Activated CD4-positive, CD25-positive, alpha-beta regulatory T cell treated with anti-CD3 and anti-CD28 coated beads, Interleukin-2, amount 50 U/mL, for 72 hours (primary cell): ENCODE data around the gene APPL2.
"Not testable (repeated sequence)": the region's sequence is repeated elsewhere in the genome, so short reads cannot be mapped to it uniquely, and the experiment has no call there.

Experiments used
- DNase-seq: peaks from one replicate; pipeline ENCODE4 v3.0.0; 2021

APPL2 gene

GRCh38 chr12:105235732-105236476 is at the start of gene APPL2:
APPL2 (minus strand) TSS chr12:105236174; CDS start chr12:105236012, 162 bp downstream.
- DNase-seq: peak; percentile 80

- no peak for DNase-seq
These were observed 49.4 kb upstream of the APPL2 start for GRCh38 chr12:105285378-105285777.

- no peak for DNase-seq
These were observed 45.7 kb upstream of the APPL2 start for GRCh38 chr12:105281694-105282049.

- no peak for DNase-seq
These were observed 45.2 kb upstream of the APPL2 start for GRCh38 chr12:105280966-105281693.

- peak; percentile 34 for DNase-seq
These were observed 43.6 kb upstream of the APPL2 start for GRCh38 chr12:105279460-105280056.

GRCh38 chr12:105278043-105278697 is 42.2 kb upstream of the APPL2 start:
- DNase-seq: no peak

- DNase-seq: no peak
These were observed 40.2 kb upstream of the APPL2 start for GRCh38 chr12:105275997-105276733.

GRCh38 chr12:105274571-105274970 is 38.6 kb upstream of the APPL2 start:
- no peak for DNase-seq

- DNase-seq: no peak
These were observed 37.6 kb upstream of the APPL2 start for GRCh38 chr12:105273601-105274000.

- DNase-seq: no peak
These were observed 36.9 kb upstream of the APPL2 start for GRCh38 chr12:105272814-105273416.

GRCh38 chr12:105272152-105272551 is 36.2 kb upstream of the APPL2 start:
- DNase-seq: no peak

- DNase-seq: no peak
These were observed 35.4 kb upstream of the APPL2 start for GRCh38 chr12:105271364-105271763.

- DNase-seq: no peak
These were observed 34.8 kb upstream of the APPL2 start for GRCh38 chr12:105270671-105271255.

GRCh38 chr12:105267711-105268110 is 31.7 kb upstream of the APPL2 start:
- no peak for DNase-seq

GRCh38 chr12:105264771-105265170 is 28.8 kb upstream of the APPL2 start:
- no peak for DNase-seq

GRCh38 chr12:105262461-105263184 is 26.6 kb upstream of the APPL2 start:
- DNase-seq: no peak

GRCh38 chr12:105261010-105261409 is 25.0 kb upstream of the APPL2 start:
- DNase-seq: no peak

- DNase-seq: no peak
These were observed 23.3 kb upstream of the APPL2 start for GRCh38 chr12:105259226-105259625.

GRCh38 chr12:105257321-105257728 is 21.4 kb upstream of the APPL2 start:
- no peak for DNase-seq

- DNase-seq: no peak
These were observed 20.9 kb upstream of the APPL2 start for GRCh38 chr12:105256921-105257320.

GRCh38 chr12:105256431-105256830 is 20.5 kb upstream of the APPL2 start:
- DNase-seq: not testable (repeated sequence)
